DND-41 (cell line): Measurements from ENCODE around the gene TCIRG1.
"Not testable (repeated sequence)": the region's sequence is repeated elsewhere in the genome, so short reads cannot be mapped to it uniquely, and the experiment has no call there.

ENCODE experiments used
- ATAC-seq: fragments of 200-7000 bp; cut with Tn5 transposase; 3 replicates; pipeline ENCODE4 v1.9.1; 2021; ENCODE audit warnings: low read depth; ENCODE audit not compliant: insufficient read depth
- DNase-seq: peaks from one replicate; pipeline ENCODE4 v3.0.0-alpha.2; 2020
- H2AFZ ChIP-seq: 2 replicates; pipeline ENCODE4 v1.6.0; 2012; ENCODE audit warnings: low read depth, low read length
- H3K27ac ChIP-seq: 2 replicates; pipeline ENCODE4 v1.5.1; 2012; ENCODE audit warnings: low read length, inconsistent platforms
- H3K27me3 ChIP-seq: fragments of 200-600 bp; sonication (generic); 2 replicates; pipeline ENCODE4 v1.6.0; 2012; ENCODE audit warnings: low read length, mild to moderate bottlenecking, inconsistent platforms; ENCODE audit not compliant: insufficient read depth, poor library complexity
- H3K36me3 ChIP-seq: 2 replicates; pipeline ENCODE4 v1.5.1; 2012; ENCODE audit warnings: low read length, inconsistent platforms; ENCODE audit not compliant: insufficient read depth
- H3K4me1 ChIP-seq: 2 replicates; pipeline ENCODE4 v1.5.1; 2012; ENCODE audit warnings: mild to moderate bottlenecking, low read length; ENCODE audit not compliant: insufficient read depth
- H3K4me2 ChIP-seq: 2 replicates; pipeline ENCODE4 v1.6.0; 2012; ENCODE audit warnings: mild to moderate bottlenecking, moderate library complexity, low read length, inconsistent platforms; ENCODE audit not compliant: insufficient read depth
- H3K4me3 ChIP-seq, 2 experiments: fragments of 200-600 bp in 1 of 2; shearing (Covaris generic) in 1 of 2; 2 replicates each; pipeline ENCODE4 v1.5.1; 2012 to 2016; ENCODE audit warnings: inconsistent platforms in 2 of 2, low read length in 2 of 2, mild to moderate bottlenecking in 2 of 2, low read depth in 1 of 2, moderate library complexity in 1 of 2
- H3K79me2 ChIP-seq: 2 replicates; pipeline ENCODE4 v1.6.0; 2012; ENCODE audit warnings: low read length, inconsistent platforms; ENCODE audit not compliant: insufficient read depth
- H3K9ac ChIP-seq: 2 replicates; pipeline ENCODE4 v1.6.0; 2012; ENCODE audit warnings: low read depth, mild to moderate bottlenecking, inconsistent platforms, low read length, moderate library complexity
- H3K9me3 ChIP-seq: 2 replicates; pipeline ENCODE4 v1.5.1; 2012; ENCODE audit warnings: low read length, moderate library complexity, mild to moderate bottlenecking, inconsistent platforms; ENCODE audit not compliant: insufficient read depth, severe bottlenecking
- H4K20me1 ChIP-seq: 2 replicates; pipeline ENCODE4 v1.6.0; 2012; ENCODE audit warnings: low read length; ENCODE audit not compliant: insufficient read depth
- EZH2 ChIP-seq: IDR thresholded peaks from 3 replicates; pipeline ENCODE4 v1.6.1; 2012; ENCODE audit warnings: borderline replicate concordance, low read depth, mild to moderate bottlenecking, moderate library complexity, low read length, inconsistent platforms; ENCODE audit not compliant: severe bottlenecking
- TF ChIP-seq, protein P1 (sequence below): IDR thresholded peaks from 2 replicates; pipeline ENCODE4 v1.5.1; 2012; ENCODE audit warnings: borderline replicate concordance, low read length, moderate library complexity, mild to moderate bottlenecking; ENCODE audit not compliant: poor library complexity, severe bottlenecking; ENCODE audit errors: extremely low read depth

Gene TCIRG1, protein sequence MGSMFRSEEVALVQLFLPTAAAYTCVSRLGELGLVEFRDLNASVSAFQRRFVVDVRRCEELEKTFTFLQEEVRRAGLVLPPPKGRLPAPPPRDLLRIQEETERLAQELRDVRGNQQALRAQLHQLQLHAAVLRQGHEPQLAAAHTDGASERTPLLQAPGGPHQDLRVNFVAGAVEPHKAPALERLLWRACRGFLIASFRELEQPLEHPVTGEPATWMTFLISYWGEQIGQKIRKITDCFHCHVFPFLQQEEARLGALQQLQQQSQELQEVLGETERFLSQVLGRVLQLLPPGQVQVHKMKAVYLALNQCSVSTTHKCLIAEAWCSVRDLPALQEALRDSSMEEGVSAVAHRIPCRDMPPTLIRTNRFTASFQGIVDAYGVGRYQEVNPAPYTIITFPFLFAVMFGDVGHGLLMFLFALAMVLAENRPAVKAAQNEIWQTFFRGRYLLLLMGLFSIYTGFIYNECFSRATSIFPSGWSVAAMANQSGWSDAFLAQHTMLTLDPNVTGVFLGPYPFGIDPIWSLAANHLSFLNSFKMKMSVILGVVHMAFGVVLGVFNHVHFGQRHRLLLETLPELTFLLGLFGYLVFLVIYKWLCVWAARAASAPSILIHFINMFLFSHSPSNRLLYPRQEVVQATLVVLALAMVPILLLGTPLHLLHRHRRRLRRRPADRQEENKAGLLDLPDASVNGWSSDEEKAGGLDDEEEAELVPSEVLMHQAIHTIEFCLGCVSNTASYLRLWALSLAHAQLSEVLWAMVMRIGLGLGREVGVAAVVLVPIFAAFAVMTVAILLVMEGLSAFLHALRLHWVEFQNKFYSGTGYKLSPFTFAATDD

DNA sequence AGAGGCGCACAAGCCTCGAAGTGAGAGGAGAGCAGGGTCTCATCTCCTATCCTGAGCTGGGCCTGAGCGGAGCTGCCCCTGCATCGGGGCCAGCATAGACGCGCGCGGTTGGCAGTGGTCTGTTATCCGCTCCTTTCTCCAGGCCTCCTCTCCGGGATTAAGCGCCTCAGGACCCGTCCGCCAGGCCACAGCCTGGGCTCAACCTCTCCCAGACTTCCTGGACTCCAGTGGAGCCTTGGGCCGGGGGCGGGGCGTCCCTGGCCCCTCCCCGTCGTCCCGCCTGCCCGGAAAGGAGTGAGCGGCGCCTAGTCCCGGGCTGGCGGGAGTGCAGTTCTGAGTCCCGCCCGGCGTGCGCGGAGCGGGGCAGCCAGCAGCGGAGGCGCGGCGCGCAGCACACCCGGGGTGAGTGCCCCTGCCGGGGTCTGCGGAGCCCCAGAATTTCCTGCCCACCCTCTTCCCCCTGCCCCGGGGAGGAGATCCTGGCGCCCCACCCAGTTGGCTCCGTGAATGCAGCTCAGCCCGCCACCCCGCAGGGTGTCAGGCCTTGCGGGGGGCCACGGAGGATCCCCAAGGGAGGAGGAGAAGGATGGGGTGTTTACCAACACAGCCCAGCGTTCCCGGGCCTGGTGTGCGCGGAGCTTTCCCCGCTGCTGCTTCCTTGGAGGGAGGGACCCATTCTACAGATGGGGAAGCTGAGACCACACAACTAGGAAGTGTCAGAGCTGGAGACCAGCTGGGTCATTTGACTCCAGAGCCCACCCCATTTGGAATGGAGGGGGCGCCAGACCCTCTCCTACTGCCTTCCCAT, at the start of gene TCIRG1:
Gene TCIRG1 (plus strand): TSS at position 308 of the 808 bp plus-strand sequence. CDS start 2,247 bp downstream, outside the sequence.
- H3K4me2 ChIP-seq, result no peak within 1 kb of the TSS
- TF ChIP-seq EZH2, result no peak
- TF ChIP-seq, protein P1, sequence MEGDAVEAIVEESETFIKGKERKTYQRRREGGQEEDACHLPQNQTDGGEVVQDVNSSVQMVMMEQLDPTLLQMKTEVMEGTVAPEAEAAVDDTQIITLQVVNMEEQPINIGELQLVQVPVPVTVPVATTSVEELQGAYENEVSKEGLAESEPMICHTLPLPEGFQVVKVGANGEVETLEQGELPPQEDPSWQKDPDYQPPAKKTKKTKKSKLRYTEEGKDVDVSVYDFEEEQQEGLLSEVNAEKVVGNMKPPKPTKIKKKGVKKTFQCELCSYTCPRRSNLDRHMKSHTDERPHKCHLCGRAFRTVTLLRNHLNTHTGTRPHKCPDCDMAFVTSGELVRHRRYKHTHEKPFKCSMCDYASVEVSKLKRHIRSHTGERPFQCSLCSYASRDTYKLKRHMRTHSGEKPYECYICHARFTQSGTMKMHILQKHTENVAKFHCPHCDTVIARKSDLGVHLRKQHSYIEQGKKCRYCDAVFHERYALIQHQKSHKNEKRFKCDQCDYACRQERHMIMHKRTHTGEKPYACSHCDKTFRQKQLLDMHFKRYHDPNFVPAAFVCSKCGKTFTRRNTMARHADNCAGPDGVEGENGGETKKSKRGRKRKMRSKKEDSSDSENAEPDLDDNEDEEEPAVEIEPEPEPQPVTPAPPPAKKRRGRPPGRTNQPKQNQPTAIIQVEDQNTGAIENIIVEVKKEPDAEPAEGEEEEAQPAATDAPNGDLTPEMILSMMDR, result no peak
- H2AFZ ChIP-seq, result peak within 1 kb of the TSS; percentile 16; the same call in 1 of the 2 replicates
- no peaks in the 10 kb centered on the region for H3K9me3 ChIP-seq
- H3K27me3 ChIP-seq, result no peaks in the 10 kb centered on the region
- DNase-seq (peak; percentile 23), ATAC-seq (no peak)
- no peak within 1 kb of the TSS for H3K27ac ChIP-seq
- H3K4me3 ChIP-seq, result no peak within 1 kb of the TSS
- no peaks in the 10 kb centered on the region for H3K79me2 ChIP-seq
- peaks cover 10% of the 10 kb centered on the region for H3K36me3 ChIP-seq
- H3K9ac ChIP-seq, result no peak within 1 kb of the TSS
- no peaks in the 10 kb centered on the region; the same call in 1 of the 2 replicates for H4K20me1 ChIP-seq
- H3K4me1 ChIP-seq, result peaks cover 11% of the 10 kb centered on the region

DNA sequence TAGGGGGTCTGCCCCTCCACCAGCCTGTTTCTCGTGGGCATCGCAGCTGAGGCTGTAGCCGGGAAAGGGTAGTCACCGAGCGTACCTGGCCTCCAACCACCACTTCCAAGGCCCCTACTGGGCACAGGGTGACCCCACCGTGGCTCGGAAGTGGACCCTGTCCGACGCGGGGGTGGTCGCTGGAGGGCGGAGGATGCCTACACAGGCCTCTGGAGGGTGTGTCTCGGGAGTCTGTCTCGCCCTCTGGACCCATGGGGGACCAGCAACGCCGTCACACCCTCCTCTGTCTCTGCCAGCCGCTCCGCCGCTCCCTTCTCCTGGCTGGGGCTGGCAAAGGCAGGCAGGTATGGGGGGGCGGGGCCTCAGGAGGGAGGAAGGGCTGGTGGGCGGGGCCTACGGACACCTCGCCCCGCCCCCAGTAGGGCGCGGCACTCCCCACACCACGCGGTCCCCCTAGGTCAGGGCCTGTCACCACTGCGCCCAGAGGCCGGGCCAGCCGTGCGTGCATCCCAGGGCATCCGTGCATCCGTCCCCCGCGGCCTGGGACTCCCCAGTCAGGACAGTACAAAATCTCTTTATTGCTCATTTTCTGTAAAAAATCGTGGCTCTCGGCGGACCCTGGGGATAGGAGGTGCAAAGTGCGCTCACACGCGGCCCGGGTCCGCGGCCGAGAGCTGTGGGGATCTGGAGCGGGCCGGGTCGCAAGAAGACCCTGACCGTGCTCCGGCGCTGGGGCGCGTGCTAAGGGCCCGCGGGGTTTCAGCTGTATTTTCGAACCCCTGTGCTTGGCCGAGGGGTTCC, 48.1 kb upstream of the TCIRG1 start:
- not testable (repeated sequence) for H3K79me2 ChIP-seq, H3K4me3 ChIP-seq, H3K9ac ChIP-seq, H3K27me3 ChIP-seq, H3K4me1 ChIP-seq, DNase-seq, H2AFZ ChIP-seq, H3K4me2 ChIP-seq, H3K36me3 ChIP-seq, ATAC-seq, H3K9me3 ChIP-seq, H4K20me1 ChIP-seq, H3K27ac ChIP-seq

DNA sequence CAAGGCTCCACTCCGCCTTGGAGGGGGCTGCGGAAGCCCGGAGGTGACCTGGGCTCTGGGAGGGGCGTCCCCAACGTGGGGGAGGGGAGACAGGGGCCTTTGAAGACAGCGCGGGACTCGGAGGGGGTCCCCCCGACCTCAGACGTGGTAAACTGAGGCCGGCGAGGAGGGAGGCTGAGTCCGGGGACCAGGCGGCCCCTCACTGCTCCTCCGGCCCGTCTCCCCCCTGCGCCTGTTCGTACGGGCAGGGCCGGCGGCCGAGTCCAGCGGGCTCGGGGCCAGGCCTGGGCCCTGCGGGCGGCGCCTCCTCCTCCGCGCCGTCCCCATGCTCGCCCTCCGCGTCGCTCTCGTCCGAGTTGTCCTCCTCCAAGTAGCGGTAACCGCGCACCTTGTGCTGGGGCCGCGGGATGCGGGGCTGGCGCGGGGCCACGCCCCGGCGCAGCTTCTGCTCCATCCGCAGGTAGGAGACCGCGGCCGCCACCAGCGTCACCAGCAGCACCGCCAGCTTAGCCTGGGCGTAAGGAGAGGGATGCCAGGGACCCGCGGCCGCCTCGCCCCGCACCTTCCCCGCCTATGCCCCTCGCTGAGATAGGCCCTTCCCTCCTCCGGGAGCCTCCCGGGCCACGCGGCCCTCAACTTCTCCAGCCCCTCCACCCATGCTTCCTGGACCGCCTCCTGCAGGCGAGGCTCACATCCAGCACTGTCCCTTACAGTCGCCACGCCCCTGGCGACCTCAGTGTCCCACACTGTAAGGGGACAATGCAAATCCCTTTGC, 47.3 kb upstream of the TCIRG1 start:
- DNase-seq, ATAC-seq, H3K36me3 ChIP-seq, H3K9me3 ChIP-seq, H4K20me1 ChIP-seq, H3K27me3 ChIP-seq, H3K4me2 ChIP-seq, H3K4me1 ChIP-seq, H3K4me3 ChIP-seq, H3K9ac ChIP-seq, H2AFZ ChIP-seq, H3K27ac ChIP-seq, H3K79me2 ChIP-seq: not testable (repeated sequence)

DNA sequence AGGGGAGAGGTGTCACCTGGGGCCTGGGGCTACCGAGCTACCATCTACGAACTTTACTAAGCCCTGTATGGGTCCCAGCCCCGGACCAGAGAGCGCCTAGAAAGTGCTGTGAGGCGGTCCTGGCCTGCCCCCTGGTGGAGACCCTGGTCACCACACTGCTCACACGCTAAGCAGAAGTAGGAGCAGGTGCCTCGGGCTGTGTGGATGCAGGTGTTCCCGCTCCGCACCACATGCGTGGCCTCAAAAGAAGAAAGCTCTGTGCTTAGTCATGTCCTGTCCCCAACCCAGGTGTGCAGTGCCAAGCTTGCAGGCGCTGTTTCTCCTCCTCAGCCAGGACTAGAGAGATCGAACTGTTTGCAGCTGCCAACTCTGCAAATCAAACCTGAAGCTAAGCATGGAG, 45.0 kb upstream of the TCIRG1 start:
- not testable (repeated sequence) for H3K9ac ChIP-seq, H3K4me1 ChIP-seq, H3K9me3 ChIP-seq, H3K36me3 ChIP-seq, H3K4me3 ChIP-seq, H4K20me1 ChIP-seq, H3K27ac ChIP-seq, H3K27me3 ChIP-seq, H2AFZ ChIP-seq, H3K79me2 ChIP-seq, H3K4me2 ChIP-seq
- ATAC-seq (peak; percentile 53; the same call in 2 of the 3 replicates), DNase-seq (peak; percentile 66)
- TF ChIP-seq, protein P1, result peak; percentile 65

DNA sequence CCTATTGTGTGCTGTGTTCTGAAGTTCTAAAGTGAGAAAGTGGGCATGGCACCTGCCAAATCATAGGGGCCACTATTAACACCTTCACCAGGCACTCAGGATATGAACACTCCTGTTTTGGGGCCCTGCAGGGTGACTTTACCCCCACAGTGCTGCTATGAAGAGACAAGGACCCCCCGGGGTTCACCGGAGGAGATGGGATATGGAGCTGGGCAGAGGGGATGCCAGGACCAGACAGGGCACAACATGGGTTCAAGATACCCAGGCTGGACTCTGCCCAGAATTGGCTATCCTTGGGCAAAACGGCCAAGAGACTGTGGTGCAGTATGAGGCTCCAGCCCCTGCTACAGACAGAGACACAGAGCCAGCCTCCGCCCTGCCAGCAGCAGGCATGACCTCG, 44.4 kb upstream of the TCIRG1 start:
- H3K9me3 ChIP-seq, DNase-seq, H3K27ac ChIP-seq, H3K36me3 ChIP-seq, H3K27me3 ChIP-seq, ATAC-seq, H3K4me2 ChIP-seq, H3K9ac ChIP-seq, H4K20me1 ChIP-seq, H3K4me3 ChIP-seq, H3K79me2 ChIP-seq, H2AFZ ChIP-seq, H3K4me1 ChIP-seq: not testable (repeated sequence)
